GM12892 (cell line): ENCODE measurements around the gene PODN.

ENCODE experiments used
- POLR2A ChIP-seq: IDR thresholded peaks from 2 replicates; pipeline ENCODE4 v1.6.1; 2011; ENCODE audit warnings: low read depth, low read length, control low read depth
- POLR2AphosphoS5 ChIP-seq: IDR thresholded peaks from 2 replicates; pipeline ENCODE4 v1.6.1; 2011; ENCODE audit warnings: low read depth, low read length, control low read depth

DNA sequence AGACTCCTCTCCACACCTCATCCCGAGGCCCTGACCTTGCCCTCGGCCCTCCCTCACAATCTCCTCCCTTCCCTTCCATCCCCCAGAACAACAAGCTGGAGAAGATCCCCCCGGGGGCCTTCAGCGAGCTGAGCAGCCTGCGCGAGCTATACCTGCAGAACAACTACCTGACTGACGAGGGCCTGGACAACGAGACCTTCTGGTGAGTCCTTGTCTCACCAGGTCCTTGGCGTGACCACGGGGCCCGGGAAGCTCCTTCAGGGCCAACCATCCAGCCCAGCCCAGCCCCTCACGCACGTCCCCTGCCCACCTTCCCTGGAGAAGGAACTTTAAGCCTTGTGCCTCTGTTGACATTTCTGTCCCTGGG, 15.6 kb downstream of the PODN start:
- TF ChIP-seq POLR2AphosphoS5 = no peak
- no peak for TF ChIP-seq POLR2A
